Bronchial epithelial cell (primary cell): ENCODE data around the gene TDG. TPM values are rescaled to one million over a fixed set of nuclear protein-coding genes. Genes with fewer than 3 reads are reported as not detected.
"Not testable (repeated sequence)": the region's sequence is repeated elsewhere in the genome, so short reads cannot be mapped to it uniquely, and the experiment has no call there.

Source experiments
- DNase-seq: peaks from one replicate; pipeline ENCODE4 v3.0.0-alpha.2; 2010; ENCODE audit warnings: low read depth
- FAIRE-seq: peaks from 2 replicates; lab custom pipeline; 2011; peaks lifted over from hg19 to GRCh38; lab: Jason Lieb, UNC
- H3K27me3 ChIP-seq: 2 replicates; pipeline ENCODE4 v1.5.1; 2011; ENCODE audit warnings: low read length; ENCODE audit not compliant: control insufficient read depth, insufficient read depth
- H3K36me3 ChIP-seq: 2 replicates; pipeline ENCODE4 v1.5.1; 2011; ENCODE audit warnings: low read length; ENCODE audit not compliant: control insufficient read depth, insufficient read depth
- H3K4me3 ChIP-seq: 2 replicates; pipeline ENCODE4 v1.5.1; 2011; ENCODE audit warnings: mild to moderate bottlenecking, low read depth, low read length, control low read depth
- CTCF ChIP-seq: IDR thresholded peaks from 2 replicates; pipeline ENCODE4 v1.5.1; 2011; ENCODE audit warnings: mild to moderate bottlenecking, moderate library complexity, low read length, control low read depth, inconsistent platforms; ENCODE audit not compliant: insufficient read depth, severe bottlenecking
- total RNA-seq: library from RNA; depleted of rRNA; stranded (reverse); fragments of >200 nt; gene quantifications from 2 replicates; pipeline ENCODE4 v1.2.1, GENCODE V29; 2014

The TDG gene
- total RNA-seq, 1 donor from 2014 or later = 25.5 TPM

GRCh38 chr12:104010606-104011169 is 45.0 kb downstream of the TDG start:
- DNase-seq = no peak
- no peak for FAIRE-seq

DNA sequence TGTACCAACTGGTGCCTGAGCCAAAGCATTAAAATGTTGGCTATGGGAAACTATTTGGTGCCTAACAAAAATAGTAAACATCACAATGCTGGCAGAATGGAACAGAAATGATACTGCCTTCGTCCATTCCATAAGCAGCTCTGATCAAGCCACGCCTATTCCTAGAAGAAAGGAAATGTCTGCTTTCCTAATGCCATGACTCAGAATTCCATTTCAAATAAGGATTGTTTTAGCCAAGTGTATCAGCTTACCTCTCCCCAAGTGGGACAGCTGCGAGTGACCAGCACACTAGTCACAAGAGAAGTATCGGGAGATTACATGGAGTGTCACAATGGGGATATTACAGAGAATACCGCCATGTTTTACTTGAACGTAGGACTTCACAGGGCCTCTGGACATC is 45.6 kb downstream of the TDG start:
- DNase-seq (peak; percentile 98), FAIRE-seq (no peak)
- Histone ChIP-seq H3K27me3 (no peaks in the 10 kb centered on the region), H3K36me3 (no peaks in the 10 kb centered on the region), H3K4me3 (no peak overlapping the region)
- no peak for TF ChIP-seq CTCF

More at GRCh38 chr12:104010606-104011169, 45.0 kb downstream of the TDG start:
- TF ChIP-seq CTCF = no peak
- Histone ChIP-seq H3K36me3 (no peaks in the 10 kb centered on the region), H3K4me3 (no peak overlapping the region), H3K27me3 (no peaks in the 10 kb centered on the region)

DNA sequence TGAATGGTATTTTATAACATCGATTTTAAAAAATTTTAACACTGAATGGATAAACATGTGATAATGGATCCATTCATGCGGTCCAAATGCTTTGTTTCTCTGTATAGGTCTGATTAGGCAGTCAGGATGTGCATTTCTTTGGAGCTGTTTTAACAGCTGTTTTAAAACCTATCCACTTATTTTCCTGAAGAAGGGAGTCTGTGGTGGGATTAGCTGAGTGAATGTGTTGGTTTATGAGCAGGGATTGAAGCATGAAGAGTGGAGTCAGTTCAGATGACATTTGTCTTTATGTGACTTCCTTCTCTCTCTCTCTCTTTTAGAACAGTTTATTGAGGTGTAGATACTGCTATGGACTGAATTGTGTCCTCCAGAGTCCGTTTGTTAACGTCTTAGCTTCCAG is 46.7 kb downstream of the TDG start:
- DNase-seq (no peak), FAIRE-seq (no peak)
- H3K27me3 ChIP-seq = no peaks in the 10 kb centered on the region
- no peaks in the 10 kb centered on the region for H3K36me3 ChIP-seq
- H3K4me3 ChIP-seq = no peak overlapping the region
- TF ChIP-seq CTCF = no peak

- DNase-seq, H3K4me3 ChIP-seq, H3K27me3 ChIP-seq, H3K36me3 ChIP-seq, FAIRE-seq: not testable (repeated sequence)
Observed at GRCh38 chr12:104021862-104022261, 56.2 kb downstream of the TDG start.

DNA sequence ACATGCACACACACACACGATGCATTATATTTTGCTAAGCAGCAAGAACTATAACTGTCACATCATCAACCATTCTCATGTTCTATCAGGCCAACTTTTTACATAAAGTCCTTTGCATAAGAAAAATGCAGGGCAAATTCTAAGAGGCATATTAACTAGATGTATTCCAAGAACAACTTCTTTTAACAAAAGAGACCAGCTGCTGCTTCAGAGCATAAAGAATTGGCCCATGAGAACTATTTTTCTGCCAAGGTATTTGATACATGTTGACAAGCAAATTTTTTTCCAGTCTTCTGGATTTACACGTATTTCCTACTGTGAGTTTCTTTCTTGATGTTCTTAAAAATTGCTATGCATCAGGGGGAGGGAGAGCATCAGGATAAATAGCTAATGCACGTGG is 57.1 kb downstream of the TDG start:
- no peak for TF ChIP-seq CTCF
- no peaks in the 10 kb centered on the region for H3K27me3 ChIP-seq
- no peak overlapping the region for H3K4me3 ChIP-seq
- DNase-seq (no peak), FAIRE-seq (no peak)
- no peaks in the 10 kb centered on the region for H3K36me3 ChIP-seq

- no peak for FAIRE-seq
Observed at GRCh38 chr12:104023710-104024109, 58.0 kb downstream of the TDG start.

More at GRCh38 chr12:104023710-104024109, 58.0 kb downstream of the TDG start:
- Histone ChIP-seq H3K36me3 (no peaks in the 10 kb centered on the region), H3K27me3 (no peaks in the 10 kb centered on the region), H3K4me3 (no peak overlapping the region)
- no peak for TF ChIP-seq CTCF
- DNase-seq = no peak
